ENCODE measurements around the gene GNB1.
"Not testable (repeated sequence)": the region's sequence is repeated elsewhere in the genome, so short reads cannot be mapped to it uniquely, and the experiment has no call there.

GRCh38 chr1:1737675-1738590, 153.0 kb downstream of the GNB1 start:
- not testable (repeated sequence) for TF ChIP-seq CTCF, POLR2A (IDR thresholded peaks at IDR 0.05)
